GM21423 (cell line): ENCODE results near the gene PRDM16.

ENCODE experiments used
- ATAC-seq: cut with Tn5 transposase; IDR thresholded peaks from one replicate; pipeline ENCODE4 v1.9.1; 2021; ENCODE audit warnings: mild to moderate bottlenecking, moderate library complexity; ENCODE audit not compliant: unreplicated experiment

PRDM16 gene

DNA sequence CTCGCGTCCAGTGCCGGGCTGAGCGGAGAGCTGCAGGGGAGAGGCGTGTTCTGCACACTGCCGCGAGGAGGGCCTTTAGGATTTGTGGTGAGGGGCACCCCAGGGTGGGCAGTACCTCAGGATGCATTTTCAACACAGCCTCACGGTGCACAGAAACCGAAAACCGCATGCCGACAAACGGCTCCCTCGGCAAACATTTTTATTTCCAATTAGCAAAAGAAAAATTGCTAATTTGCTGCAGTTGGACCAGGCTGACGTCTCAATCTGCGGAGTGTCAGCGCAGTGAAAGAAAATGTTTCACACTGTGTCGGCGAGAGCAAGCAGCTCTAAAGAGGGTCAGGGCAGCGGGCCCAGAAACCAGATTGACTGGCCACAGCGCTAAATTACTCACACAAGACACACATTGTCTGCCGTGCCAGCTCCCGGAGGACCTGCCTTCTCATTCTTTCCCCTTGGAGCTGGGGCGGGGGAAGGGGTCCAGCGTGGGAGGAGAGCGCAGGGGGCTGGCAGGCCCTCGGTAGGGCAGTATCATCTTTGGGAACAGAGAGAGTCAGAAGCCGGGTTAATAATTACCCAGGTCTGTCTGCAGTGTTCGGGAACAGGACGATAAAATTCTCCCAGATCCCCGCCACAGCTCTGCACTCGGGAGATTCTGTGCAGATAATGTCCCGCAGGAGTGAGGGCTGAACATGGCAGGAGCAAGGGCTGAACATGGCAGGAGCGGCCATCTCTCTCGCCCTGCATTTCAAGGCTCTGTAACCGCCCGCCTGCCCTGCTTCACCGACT lies 150.2 kb downstream of the PRDM16 start:
- ATAC-seq = no peak

DNA sequence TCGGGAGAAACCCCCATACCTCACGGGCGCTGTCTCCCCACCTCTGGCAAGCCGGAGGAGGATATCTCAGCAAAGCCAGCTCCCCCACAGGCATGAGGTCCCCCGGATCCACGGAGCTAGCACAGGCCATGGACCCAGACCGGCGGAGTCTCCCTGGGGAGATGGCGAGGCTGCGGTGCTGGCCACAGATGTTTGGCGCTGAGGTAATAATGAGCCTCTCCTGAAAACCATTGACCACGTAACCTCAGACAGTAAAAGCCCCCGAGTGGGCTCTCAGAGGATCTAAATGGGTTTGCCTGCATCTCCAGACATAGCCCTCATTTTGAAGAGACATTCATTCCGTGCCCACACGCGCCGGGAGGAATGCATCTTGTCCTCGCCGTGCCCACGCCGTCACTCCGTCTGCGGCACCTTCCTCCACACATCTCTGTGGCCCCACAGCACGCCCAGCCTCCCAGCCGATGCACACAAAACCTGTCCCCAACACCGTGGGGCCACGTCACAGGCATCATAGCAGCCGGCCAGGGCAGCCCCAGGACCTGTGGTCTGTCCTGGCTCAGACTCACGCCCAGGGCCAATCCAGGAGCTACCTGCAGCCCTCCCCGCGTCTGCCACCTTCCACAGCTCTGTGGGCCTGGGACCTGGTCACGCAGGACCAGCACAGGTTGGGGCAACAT lies 150.9 kb downstream of the PRDM16 start:
- no peak for ATAC-seq

DNA sequence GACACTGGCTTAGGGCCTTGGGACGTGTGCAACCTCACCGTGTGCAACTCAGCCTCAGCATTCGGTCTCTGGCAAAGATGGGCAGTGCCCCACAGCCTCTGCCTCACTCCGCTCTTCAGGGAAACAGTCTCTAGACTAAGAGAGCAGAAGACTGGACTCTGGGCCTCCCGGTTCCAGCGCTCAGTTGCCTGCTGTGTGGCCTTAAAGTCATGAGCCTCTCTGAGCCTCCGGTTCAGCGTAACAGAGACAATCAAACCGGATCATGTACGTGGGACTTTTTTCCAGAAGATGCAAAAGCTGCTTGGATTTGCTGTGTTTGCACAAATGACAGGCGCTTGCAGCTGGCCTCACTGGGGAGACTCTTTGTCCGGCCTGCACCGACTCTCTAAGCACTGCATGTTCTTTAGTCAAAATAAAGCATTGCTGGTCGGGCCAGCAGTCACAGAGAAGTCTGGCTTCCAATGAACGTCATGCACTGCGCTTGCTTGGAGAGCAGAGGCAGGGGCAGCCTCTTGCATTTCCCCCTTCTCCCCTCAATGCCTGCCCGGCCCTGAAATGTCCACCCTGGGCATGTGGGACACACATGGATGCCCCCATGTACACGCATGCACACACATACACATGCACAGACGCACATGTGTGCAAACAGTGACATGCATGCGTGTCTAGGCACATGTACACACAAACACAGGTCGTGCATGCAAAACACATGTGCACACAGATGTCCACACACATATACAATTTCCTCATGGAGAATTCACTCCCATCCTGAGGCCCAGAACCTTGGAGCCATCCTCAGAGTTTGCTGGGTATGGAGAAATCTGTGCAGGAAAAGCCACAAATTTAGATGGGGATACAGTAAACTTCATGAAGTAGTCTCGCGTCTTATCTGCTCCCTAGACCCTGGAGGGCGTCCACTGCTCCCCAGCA lies 152.4 kb downstream of the PRDM16 start:
- ATAC-seq = no peak

DNA sequence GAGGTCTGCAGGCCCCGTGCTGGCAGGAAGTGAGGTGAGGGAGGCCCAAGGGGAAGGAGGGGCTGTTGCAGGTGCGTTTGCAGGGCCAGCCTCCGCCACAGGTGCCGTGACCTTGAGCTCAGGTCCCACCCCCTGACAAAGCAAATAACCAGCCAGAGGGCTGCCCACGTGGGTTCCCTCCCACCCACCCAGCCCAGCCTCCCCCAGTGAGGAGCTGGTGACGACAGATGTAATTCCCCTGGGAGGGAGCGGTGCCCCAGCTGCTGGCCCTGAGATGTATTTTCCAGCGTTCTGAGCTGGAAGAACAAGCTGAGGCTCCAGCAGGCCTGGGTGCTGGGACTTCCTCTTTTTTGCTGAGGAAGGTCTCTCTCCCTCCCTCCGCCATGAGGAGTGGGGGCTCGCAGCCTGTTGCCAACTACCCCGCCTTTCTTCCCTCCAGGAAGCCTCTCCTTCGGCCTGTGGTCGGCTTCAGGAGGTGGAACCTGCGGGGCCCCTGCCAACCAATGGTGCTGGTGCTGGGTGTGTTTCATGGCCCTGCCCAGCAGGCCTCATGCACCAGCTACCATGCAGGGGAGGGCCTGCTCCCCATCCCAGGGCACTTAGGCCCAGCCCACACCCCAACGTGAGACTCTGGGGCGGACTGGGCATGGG lies 153.2 kb downstream of the PRDM16 start:
- no peak for ATAC-seq

DNA sequence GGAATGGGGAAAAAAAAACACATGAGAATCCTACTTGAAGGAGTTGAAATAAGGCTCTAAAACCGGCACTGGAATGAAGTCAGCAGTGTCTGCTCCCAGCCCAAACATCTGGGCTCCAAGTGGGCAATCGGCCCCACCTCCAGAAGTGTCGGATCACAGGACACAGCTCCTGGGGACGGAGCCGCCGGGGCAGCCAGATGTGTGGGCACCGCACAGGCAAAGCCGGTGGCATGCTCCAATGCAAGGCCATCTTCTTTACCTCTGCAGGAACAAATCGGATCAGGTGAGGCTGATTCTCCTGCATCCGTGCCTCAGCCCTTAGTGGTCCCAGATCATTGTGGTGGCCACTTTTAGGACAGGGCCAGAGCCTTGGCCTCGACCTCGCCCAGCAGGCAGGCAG lies 156.7 kb downstream of the PRDM16 start:
- ATAC-seq = no peak

DNA sequence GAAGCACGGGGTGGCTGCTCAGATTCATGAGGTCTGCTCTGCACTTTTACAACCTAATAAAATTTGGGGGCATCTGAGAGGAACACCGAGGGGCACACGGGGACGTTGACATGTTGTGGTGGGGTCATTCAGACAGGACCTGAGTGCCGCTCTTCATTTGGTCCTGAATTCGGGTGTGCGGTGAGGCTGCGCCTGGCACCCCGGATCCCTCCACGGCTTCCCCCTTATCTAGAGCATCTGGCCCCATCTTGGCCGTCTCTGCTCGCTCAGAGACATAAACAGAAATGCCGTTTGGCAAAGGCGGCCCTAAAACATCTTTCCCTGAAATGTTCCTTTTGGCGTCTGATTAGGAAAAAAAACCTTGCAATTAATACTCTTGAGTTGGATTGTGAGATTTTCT lies 157.2 kb downstream of the PRDM16 start:
- ATAC-seq = no peak

DNA sequence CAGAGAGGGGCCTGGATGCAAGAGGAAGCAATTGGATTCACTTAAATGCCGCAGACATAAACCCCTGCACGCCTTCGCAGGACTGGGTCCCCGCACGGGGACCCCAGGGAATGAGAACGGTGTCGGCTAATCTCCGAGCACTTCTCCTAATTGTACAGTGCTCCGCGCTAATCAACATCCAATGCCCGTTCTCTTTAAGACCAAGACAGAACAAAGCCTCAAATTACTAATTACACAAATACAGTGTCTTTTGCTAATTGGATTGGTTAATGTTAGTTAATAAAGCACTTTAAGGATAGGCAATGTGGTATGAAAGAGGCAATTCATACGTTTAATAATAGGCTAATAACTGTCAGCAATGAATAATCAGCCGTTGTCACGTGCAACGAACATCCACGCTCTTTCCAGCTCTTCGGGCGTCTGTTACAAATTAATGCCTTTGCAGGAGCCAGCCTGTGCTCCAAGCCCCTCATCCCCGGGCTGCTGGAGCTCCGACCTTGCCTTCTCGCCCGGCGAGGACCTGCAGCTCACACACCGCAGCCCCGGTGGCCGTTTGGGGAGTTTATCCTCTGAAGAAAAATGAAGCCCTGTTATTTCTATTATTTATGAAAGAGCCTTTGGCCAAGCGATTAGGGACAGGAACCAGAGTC lies 157.8 kb downstream of the PRDM16 start:
- ATAC-seq = no peak

DNA sequence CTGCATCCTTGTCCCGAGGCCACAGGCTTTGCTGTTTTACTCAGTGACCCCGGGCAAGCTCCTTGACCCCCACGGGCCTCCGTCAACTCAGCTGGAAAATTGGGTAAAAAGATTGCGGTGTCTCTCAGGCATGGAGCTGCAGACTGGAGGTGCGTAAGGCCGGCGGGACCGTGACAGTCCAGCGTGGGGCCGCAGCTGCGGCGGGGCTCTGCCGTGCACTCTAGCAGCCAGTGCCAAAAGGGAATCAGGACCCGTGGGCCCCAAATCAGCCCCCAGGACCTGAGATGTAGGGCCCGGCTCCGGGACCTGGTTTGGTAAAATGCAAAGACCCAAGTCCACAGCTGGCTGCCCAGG lies 158.3 kb downstream of the PRDM16 start:
- no peak for ATAC-seq

DNA sequence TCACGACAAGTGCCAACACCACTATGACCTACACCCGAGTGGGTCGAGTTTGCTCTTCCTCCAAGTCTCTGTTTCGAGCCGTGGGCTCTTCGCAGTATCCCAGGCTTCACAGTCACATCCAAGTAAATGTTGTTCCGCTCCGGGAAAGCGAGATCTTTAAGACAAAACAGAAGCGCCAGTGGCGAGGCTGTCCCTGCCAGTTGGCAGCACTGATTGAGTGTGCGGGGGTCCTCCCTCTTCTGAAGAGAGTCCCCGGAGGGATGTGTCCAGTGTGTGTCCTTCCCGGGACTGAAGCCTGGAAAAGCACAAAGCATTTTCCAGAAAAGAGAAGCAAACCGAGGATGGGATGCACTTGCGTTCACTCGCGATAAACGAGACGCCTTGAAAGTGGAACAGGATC lies 158.9 kb downstream of the PRDM16 start:
- ATAC-seq = no peak

DNA sequence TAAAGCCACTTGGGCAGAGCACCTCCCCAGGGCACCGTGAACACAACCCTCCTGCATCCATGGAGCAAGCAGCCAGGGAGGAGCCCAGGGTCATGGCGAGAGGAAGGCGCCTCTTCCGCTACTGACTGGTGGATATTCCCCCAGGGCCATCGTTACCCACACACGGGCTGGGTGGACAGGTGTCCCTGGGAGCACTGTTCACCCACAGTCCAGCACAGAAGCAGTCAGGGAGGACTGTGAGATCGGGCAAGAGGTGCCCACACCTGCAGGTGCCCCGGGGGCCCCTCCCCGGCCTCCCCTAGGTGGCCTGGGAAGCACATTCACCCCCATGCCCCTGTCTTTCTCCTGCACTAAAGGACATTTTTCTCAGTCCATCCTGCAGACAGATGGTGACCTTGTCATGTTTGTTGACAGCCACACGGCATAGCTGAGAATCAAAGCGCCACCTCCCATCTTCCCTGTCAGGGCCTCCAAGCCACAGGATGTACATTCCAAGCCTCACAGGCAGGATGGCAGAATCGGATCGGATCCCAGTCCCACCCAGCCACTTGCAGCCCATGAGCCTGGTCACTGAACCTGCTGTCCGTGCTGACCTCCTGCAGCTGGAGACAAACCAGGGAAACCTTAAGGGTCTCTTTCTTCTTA lies 160.2 kb downstream of the PRDM16 start:
- no peak for ATAC-seq

DNA sequence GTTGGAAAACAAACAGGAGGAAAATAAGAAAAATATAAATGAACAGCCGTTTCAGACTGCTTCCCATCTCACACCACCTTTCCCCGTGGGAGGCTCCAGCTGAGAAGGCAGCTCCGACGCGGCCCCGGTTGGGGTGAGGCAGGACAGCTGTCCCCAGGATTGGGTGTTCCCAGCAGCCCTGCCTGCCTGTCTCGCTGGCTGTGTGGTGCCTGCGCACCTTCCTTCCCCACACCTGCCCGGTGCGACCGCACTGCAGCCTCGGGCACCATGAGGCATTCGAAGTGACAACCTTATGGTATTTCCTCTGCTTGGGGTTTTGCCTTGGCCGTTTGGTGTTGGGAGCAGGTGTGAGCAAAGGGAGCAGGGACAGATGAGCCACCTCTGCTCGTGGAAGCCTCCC lies 161.6 kb downstream of the PRDM16 start:
- no peak for ATAC-seq

DNA sequence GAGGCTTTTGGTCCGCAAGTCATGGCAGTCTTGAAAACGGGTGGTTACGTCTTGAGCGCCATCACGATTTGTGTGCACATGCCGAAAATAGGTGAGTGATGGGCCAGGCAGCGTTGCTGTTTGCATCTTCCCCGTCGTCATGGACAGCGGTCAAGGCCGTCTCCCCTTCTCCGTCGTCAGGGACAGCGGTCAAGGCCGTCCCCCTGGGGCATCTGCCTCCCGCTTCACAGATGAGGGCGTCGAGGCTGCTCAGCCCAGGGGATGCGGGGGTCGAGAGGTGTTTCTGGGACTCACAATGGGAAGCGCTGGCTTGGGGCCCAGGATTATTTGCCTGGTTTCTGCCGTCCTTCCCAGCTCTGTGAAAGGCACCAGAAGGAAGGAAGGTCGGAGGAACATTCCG lies 162.2 kb downstream of the PRDM16 start:
- ATAC-seq = no peak

DNA sequence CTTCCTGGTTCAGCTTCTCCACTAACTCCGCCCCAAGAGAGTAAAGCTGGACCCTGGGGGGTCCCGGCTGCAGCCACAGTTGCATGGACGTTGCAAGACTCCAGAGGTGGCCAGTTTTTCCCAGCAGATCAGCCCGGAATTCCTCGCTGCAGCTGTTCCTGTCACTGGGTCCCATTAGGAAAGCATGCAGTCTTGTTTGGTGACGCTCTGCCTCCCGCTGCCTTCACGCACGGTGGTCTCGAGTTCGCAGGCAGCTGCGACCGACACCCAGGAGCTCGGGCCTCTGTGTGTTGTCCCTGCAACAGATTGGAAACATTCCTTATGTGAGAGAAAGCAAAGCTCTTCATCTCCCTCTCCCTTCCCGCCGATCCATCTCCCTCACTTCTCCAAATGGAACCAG lies 162.8 kb downstream of the PRDM16 start:
- ATAC-seq = no peak

DNA sequence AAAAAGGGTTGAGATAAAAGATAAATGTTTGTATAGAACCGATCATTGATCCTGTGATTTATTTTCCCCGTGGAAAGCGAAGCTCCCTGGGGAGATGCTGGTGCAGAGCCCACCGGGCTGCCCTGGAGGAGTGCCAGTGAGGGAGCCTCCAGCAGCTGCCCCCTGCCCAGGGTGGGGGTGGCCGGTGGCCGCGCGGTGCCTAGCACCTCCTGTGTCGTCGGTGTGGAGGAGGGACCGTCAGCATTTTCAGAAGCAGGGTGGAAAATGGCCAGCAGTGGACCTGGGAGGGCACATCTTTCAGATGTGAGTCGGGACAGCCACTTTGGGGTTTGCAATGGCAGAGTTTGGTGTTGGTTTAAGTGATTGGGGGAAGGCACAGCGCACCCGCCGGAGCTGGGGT lies 164.0 kb downstream of the PRDM16 start:
- no peak for ATAC-seq

DNA sequence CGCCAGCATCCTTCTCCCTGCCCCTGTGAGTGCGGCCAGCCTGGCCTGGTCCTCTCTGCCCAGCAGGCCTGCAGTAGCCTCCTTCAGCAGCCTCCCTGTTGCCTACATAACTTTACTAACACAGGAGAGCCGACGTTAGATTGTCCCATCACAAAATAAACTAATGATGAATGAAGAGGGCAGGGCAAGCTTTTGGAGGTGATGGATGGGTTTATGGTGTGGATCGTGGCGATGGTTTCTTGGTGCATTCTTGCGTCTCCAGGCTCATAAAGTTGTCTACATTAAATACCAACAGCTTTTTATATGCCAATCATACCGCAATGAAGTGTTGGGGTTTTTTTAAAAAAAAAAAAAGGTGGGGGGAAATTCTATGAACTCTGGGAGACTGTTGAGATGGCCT lies 164.5 kb downstream of the PRDM16 start:
- ATAC-seq = no peak

DNA sequence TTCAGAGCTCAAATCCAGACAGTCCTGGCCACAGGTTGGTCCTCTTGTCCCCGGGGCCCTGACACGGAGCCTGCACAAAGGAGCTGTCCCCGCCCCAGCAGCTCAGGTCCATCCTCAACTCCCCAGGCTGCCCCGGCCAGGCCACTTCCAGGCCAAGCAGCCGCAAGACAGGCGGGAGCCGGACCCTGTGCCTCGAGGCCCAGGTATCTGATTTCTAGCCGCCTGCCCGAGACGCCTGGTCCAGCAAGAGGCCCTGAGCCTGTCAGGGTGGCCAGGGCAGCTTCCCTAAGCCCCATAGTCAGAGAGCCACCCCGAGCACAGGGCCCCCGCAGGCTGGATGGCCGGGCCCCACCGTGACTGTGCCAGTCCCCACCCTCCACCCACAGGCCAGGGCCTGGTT lies 165.3 kb downstream of the PRDM16 start:
- no peak for ATAC-seq

DNA sequence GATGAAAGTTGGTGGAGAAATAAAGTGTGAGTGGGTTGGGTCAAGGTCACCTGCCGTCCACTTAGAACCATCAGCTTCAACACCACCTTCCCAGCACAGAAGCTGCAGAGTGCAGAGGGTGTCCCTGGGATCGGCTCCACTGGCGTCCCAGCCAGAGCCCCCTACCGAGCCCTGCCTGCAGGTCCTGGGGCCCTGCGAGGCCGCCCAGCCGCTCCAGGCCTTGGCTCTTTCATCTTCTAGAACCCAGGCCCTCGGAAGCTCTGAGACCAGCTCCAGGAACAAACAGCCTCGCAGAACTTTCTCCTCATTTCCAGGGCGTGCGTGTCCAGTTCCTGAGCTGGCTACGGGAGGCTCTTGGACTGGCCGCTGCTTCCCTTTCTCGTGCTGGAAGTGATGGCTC lies 166.0 kb downstream of the PRDM16 start:
- no peak for ATAC-seq

DNA sequence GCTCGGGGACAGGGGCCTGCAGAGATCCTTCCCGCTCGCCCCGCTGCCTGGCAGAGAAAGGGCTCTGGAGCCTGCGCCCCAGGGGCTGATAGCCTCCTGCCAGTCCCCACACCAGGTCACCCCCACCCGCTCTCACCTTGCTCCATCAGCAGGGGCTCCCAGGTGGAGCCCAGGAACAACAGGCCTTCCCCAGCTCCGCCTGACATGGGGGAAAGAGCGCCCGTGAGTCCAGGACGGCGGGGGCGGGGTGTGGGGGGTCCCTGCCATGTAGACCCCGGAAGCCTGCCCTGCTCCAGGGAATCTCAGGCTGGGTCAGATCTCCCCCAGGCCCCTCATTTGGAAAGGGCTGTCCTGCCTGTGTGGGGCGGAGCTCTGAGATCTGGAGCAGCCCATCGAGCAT lies 166.5 kb downstream of the PRDM16 start:
- no peak for ATAC-seq

DNA sequence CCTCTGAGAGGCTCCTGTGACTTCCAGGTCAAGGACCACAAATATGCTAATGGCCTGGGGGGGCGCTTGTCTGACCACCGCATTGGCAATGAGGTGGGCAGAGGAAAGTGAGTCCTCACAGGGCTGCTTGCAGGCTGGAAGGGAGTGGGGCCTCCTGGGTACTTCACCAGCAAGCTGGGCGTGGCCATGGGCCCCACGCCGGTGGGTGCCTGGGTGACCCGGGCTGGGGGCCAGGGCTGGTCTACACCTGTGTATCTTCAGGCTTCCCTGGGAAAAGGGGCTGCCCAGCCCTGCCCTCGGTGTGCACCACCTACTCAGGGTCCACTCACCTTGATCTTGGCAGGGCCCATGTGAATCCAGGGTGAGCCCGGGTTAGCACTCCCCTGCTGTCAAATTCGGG lies 167.4 kb downstream of the PRDM16 start:
- no peak for ATAC-seq

DNA sequence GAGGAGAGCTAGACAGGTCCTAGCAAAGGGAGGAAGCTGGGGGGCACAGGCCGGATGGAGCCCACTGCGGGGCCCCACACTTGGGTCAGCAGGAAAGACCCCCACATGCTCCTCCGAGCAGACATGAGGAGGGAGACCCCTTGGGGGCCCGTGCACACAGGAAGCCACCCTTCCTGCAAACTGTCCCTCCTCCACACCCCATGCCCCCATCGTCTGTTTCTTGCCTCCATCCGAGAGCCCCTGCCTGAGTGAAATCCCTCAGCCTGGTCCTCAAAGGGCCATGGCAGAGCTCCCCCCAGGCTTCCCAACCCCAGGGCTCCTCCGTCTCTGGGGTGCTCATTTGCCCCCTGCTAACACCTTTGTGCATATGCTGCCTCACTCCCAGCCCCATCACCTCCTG lies 168.0 kb downstream of the PRDM16 start:
- no peak for ATAC-seq
